ENCODE measurements around the gene ENPEP. TPM values are rescaled to one million over a fixed set of nuclear protein-coding genes. Genes with fewer than 3 reads are reported as not detected.

Gene ENPEP
- total RNA-seq, 1 donor from 2014 or later, result 1.7 TPM

- Mint-ChIP-seq H3K9me3 (ENCODE audit: low read depth) (no peaks in the 10 kb centered on the region), H3K27me3 (no peaks in the 10 kb centered on the region), H3K4me1 (ENCODE audit: low read depth) (no peaks in the 10 kb centered on the region), H3K36me3 (ENCODE audit: insufficient read depth) (no peaks in the 10 kb centered on the region), H3K27ac (no peak overlapping the region), H3K4me3 (ENCODE audit: low read depth) (no peak overlapping the region)
- no peak for DNase-seq (ENCODE audit: low spot score, unreplicated experiment)
- TF ChIP-seq, protein P1, sequence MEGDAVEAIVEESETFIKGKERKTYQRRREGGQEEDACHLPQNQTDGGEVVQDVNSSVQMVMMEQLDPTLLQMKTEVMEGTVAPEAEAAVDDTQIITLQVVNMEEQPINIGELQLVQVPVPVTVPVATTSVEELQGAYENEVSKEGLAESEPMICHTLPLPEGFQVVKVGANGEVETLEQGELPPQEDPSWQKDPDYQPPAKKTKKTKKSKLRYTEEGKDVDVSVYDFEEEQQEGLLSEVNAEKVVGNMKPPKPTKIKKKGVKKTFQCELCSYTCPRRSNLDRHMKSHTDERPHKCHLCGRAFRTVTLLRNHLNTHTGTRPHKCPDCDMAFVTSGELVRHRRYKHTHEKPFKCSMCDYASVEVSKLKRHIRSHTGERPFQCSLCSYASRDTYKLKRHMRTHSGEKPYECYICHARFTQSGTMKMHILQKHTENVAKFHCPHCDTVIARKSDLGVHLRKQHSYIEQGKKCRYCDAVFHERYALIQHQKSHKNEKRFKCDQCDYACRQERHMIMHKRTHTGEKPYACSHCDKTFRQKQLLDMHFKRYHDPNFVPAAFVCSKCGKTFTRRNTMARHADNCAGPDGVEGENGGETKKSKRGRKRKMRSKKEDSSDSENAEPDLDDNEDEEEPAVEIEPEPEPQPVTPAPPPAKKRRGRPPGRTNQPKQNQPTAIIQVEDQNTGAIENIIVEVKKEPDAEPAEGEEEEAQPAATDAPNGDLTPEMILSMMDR (IDR thresholded peaks at IDR 0.05; ENCODE audit: unreplicated experiment), result no peak
These were observed 50.6 kb downstream of the ENPEP start for GRCh38 chr4:110526589-110526988.

DNA sequence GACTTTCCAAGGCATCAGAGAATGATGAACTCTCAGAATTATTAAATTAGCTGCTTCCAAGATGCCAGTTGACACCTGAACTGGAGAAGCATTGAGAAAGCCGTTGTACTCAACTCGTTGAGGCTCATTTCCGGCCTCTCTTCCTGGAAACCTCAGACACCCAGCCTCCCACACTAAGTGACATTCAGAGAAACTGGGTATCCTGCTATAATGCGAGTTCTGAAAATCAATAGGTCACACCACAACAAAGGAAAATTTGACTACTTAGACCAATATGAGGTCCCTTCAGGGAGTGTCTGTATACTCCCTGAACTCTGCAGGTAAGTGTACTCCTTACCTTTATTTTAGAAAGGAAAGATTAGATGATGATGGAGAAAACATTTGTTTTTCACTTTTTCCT, 51.2 kb downstream of the ENPEP start:
- Mint-ChIP-seq H3K36me3 (ENCODE audit: insufficient read depth) (no peaks in the 10 kb centered on the region), H3K27me3 (no peaks in the 10 kb centered on the region), H3K4me3 (ENCODE audit: low read depth) (no peak overlapping the region), H3K9me3 (ENCODE audit: low read depth) (no peaks in the 10 kb centered on the region), H3K4me1 (ENCODE audit: low read depth) (no peaks in the 10 kb centered on the region), H3K27ac (no peak overlapping the region)
- TF ChIP-seq, protein P1 (IDR thresholded peaks at IDR 0.05; ENCODE audit: unreplicated experiment), result no peak
- no peak for DNase-seq (ENCODE audit: low spot score, unreplicated experiment)

GRCh38 chr4:110532901-110533589, 57.1 kb downstream of the ENPEP start:
- no peaks in the 10 kb centered on the region for H3K27me3 Mint-ChIP-seq
- H3K4me1 Mint-ChIP-seq (ENCODE audit: low read depth), result peaks cover 7% of the 10 kb centered on the region
- peaks cover 6% of the 10 kb centered on the region for H3K9me3 Mint-ChIP-seq (ENCODE audit: low read depth)
- TF ChIP-seq, protein P1 (IDR thresholded peaks at IDR 0.05; ENCODE audit: unreplicated experiment), result no peak
- H3K4me3 Mint-ChIP-seq (ENCODE audit: low read depth), result no peak overlapping the region
- H3K27ac Mint-ChIP-seq, result peak overlapping the region; percentile 33
- peaks cover 3% of the 10 kb centered on the region for H3K36me3 Mint-ChIP-seq (ENCODE audit: insufficient read depth)
- no peak for DNase-seq (ENCODE audit: low spot score, unreplicated experiment)

- H3K4me3 Mint-ChIP-seq (ENCODE audit: low read depth), result no peak overlapping the region
- peaks cover 10% of the 10 kb centered on the region for H3K9me3 Mint-ChIP-seq (ENCODE audit: low read depth)
- TF ChIP-seq, protein P1 (IDR thresholded peaks at IDR 0.05; ENCODE audit: unreplicated experiment), result no peak
- peaks cover 7% of the 10 kb centered on the region for H3K4me1 Mint-ChIP-seq (ENCODE audit: low read depth)
- H3K27ac Mint-ChIP-seq, result peak overlapping the region; percentile 33
- H3K36me3 Mint-ChIP-seq (ENCODE audit: insufficient read depth), result peaks cover 3% of the 10 kb centered on the region
- no peaks in the 10 kb centered on the region for H3K27me3 Mint-ChIP-seq
- DNase-seq (ENCODE audit: low spot score, unreplicated experiment), result no peak
These were observed 57.6 kb downstream of the ENPEP start for GRCh38 chr4:110533590-110533910.

DNA sequence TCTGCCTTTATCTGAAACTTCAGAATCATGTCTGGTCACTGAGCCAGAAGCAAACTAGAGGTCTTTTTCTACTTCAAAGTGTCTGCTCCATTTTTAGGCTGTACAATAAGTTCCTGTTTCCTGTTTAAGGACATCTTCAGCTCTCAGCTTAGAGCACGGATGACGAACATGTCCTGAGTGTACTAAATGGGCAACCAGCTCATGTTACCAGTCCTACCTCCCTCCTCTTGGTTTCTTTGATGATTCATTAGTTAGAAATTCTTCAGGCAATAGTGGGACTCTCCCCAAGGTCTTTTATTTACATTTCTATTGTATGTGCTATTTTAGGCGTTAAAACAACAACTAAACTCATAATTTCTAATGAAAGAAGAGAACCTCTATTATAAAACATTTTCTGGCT, 58.0 kb downstream of the ENPEP start:
- TF ChIP-seq, protein P1 (IDR thresholded peaks at IDR 0.05; ENCODE audit: unreplicated experiment), result no peak
- peaks cover 13% of the 10 kb centered on the region for H3K9me3 Mint-ChIP-seq (ENCODE audit: low read depth)
- DNase-seq (ENCODE audit: low spot score, unreplicated experiment), result no peak
- no peaks in the 10 kb centered on the region for H3K27me3 Mint-ChIP-seq
- peak overlapping the region; percentile 49 for H3K27ac Mint-ChIP-seq
- peaks cover 3% of the 10 kb centered on the region for H3K36me3 Mint-ChIP-seq (ENCODE audit: insufficient read depth)
- H3K4me3 Mint-ChIP-seq (ENCODE audit: low read depth), result no peak overlapping the region
- peaks cover 7% of the 10 kb centered on the region for H3K4me1 Mint-ChIP-seq (ENCODE audit: low read depth)
